GM19468 (cell line): ENCODE measurements around the gene HOXA11.

Experiments
- ATAC-seq: cut with Tn5 transposase; IDR thresholded peaks from one replicate; pipeline ENCODE4 v1.9.1; 2021; ENCODE audit warnings: mild to moderate bottlenecking, moderate library complexity, moderate number of reproducible peaks; ENCODE audit not compliant: unreplicated experiment; ENCODE audit errors: extremely low read depth

HOXA11 gene

DNA sequence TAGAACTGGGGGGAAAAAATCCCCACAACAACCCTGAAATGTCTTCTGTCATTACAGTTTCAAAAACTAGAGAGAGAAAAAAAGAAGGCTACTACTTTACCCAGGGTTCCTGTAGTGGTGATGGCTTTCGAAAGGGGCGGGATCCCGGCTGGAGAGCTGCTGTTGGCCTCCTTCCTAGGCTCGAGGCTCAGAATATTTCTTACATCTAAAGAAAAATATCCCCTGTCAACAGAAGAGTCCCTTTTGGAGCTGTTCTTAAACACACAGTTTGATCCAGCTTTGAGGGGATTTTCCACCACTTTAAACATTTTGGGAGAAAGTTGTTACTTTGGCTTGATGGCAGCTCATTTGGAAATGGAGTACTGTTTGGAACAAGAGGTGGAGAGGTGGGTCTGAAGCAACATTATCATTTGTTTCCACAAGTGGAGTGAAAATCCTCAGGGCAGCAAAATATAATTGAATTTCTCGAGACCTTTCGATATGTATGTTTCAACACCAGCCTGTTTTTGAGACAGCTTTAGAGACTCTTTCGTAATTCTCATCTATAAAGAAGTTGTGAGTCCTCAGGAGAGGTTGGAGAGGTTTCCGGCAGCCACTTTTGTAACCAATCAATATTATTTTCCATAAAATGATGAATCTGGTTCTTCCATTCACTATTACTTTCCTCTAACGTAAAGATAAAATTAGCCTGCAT is 9.8 kb upstream of the HOXA11 start:
- no peak for ATAC-seq

DNA sequence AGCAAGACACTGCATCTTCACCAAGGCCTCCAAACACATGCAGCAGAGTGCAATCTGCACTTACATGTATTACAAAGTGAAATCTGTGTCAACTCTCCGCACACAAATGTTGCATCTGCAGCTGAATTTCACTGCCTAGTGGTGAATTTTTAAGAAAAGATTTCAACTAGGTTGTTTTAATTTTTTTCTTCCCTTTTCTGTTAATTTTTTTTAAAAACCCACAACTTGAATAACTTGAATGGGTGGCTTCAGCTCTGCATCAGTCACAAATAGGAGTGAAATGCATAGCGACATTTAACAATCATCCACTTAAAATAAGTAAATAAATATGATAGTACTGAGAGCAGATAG is 8.9 kb upstream of the HOXA11 start:
- no peak for ATAC-seq

DNA sequence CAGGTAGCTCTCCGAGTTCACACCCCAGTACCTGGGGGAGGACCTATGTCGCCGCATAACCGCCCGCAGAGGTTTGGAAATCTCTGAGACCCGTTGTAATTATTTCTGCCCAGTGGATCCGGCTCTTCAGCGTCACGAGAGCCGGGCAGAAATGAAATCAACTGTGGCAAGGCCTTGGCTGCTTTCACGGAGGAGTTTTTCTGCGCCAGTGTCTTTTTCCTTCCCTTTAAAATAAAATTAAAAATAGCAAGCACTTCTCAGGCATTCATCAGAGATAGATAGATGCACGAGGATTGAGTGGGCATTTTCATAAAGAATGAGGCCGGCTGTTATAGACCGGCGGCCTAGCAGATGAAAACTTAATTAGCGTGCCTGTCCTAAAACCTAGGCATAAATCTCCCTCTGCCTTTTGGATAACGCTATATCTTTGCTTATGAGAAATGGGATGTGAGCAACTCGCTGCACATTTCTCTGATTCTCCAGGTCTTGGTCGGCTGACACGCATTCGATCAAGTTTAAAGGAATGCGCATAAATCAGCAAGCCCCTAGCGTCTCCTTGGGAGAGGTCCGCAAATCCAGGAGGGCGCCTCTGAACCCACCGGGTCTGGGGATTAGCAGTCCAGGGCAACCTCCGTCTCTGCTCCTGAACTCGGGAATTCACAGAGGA is 8.4 kb upstream of the HOXA11 start:
- ATAC-seq = no peak

DNA sequence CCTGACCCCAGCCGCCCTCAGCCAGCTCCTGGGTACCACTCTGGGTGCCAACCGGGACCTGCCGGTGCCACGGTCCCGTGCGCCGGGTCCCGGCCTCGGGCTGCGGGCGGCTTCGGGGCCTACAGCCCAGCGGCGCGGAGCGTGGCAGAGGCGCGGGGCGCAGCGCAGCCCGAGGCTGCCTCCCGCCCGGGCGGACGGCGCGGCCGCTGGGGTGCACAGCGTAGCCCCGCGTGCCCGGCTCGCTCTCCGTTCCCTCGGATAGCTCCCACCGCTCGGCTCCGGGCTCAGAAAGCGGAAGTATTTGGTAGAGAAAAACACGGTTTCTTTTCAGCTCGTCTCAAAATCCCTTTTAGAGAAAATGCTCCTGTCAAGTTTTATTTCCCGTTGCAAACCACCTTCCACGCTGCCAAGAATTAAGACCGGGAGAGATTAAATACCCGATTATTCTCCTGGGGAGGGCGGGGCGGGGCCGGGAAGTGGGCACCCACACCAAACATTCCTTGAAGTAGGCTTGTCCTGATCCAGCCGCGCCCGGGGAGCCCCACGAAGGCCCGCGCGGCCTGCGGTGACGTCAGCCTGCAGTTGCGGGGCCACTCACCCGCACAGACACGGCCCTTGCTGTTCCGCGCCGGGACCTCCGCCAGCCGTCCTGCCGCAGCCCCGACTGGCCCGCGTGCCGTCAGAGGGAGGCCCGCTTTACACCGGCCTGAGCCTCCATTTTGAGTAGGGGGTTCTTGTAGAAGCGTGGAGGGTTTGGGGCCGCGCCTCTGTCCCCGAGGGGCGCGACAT is 7.7 kb upstream of the HOXA11 start:
- ATAC-seq = no peak

- ATAC-seq = no peak
Measured at GRCh38 chr7:27191833-27192545, 7.0 kb upstream of the HOXA11 start.

DNA sequence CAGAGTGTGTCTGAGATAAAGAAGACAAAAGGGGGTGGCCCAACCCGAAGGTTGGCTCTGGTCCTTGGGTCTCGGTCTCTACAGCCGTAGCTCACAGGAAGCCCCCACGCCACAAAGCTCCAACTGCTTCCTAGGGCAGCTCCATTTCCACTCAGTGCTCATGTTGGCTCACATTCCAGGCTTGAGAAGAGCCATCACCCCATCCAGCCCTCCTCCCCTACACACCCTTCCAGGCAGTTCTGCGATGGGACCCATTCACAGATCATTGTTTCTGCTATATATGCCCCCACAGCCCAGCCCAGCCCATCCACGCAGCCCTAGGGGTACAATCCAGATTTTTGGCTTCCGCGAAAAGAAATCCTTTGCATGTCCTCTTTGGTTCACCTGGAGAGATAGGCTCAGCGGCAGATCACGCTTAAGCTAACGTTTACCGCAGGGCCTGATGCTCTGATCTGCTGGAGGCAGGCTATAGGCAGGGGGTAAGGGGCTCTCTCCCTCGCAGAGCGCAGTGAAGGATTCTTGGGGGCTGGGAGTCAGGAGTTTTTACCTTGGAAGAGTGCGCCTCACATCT is 6.2 kb upstream of the HOXA11 start:
- no peak for ATAC-seq

GRCh38 chr7:27189997-27190748 is 5.1 kb upstream of the HOXA11 start:
- no peak for ATAC-seq

DNA sequence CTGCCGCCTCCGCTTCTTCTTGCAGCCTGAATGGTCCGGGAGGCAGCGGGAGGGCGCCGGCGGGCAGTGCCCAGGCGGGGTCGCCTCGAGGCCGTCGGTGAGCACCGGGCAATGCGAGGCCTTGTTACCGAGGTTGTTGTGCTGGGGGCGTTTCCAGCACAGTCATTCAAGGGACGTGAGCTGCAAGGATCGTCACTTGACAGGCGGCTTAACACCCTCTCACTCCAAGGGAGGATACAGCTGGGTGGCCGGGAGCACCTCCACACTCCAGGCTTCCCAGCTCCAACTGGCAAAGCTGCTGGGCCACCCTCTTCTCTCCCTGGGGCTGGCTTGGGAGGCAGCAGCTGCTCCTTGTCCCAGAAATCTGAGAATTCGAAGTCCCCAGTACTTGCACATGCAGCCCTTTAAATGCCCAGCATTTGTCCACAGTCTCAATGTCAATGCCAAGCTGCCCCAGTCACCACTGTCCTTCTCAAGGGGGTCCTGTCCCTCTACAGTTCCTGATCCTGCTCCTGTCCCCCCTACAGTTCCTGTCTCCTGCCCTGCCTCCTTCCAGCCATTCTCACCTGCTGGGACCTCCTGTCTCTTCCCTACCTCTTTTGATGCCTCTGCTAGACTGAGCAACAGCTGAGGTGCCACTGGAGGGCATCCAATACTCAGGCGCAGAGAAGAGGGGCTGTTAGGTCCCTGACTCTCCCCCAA is 4.4 kb upstream of the HOXA11 start:
- no peak for ATAC-seq

- no peak for ATAC-seq
Measured at GRCh38 chr7:27188386-27189294, 3.6 kb upstream of the HOXA11 start.

GRCh38 chr7:27187475-27188385 is 2.7 kb upstream of the HOXA11 start:
- no peak for ATAC-seq

DNA sequence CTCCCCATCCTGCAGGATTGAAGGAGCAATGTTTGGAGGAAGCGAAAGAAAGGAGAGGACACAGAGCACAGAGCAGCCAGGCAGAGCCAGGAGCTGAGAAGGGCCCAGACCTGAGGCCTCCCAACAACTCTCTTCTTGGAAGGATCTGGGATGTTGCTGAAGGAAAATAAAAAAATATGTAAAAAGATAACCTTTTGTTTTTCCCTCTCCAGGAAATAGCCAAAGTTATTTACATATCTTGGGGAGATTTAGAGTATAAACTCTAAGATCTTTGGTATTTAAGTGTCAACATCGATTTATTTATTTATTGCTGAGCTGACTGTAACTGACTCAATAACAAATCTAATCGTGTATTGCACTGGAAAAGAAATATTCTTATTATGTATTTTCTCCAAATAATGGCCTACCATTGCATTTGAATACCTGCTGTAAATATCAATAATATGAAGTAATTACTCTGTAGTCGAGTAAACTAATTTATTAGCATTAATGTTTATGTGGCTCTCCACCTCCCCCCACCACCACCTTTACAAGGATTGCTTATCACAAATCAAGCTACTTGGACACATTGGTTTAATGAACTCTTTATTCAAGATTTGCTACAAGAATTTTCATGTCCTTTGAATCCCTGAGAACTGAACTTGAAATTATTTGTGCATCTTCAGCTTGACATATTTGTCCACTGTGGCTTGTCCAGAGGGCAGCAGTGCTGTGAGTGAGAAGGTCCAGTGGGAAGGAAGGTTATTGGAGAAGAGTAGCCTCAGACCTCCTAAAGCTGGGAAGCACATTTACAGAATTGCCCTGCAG is 1.8 kb upstream of the HOXA11 start:
- ATAC-seq = no peak

DNA sequence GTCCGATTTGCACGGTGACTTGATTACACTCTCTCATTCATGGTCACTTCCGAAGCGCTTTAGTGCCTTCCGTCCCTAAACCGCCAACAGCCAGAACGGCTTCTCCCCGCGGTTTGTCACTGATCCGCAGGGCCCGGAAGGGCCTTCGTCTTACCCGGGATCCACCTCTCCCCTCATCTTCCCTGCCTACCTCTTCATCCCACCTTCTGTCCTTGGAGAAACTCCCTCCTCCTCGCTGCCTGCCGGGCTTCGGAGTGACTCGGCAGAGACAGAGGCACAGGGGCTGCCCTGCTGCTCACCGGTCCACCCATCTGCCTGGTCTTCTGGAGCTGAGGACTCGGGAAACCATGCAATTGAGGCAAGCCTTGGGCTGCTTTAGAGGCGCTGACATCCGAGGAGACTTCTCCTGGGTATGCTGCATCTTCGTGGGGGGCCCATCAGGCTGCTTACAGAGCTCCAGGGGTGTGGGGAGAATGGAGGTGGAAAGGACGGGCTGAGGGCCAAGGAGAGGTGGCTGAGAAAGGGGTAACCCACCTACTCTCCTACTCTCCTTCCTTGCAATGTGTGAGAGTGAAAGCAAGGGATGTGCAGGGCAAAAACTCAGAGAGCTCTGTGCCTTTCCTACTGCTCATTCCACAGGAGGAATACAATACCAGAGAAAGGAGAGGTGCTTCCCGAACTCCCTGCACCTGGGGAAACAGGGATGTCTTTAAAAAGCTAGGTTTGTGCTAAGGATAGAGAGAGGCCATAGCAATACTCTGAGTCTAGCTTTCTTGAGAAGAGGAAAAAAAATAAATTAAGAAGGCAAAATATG is 1.0 kb upstream of the HOXA11 start:
- no peak for ATAC-seq

GRCh38 chr7:27184337-27185012 is 557 bp downstream of the HOXA11 start:
- ATAC-seq = no peak

DNA sequence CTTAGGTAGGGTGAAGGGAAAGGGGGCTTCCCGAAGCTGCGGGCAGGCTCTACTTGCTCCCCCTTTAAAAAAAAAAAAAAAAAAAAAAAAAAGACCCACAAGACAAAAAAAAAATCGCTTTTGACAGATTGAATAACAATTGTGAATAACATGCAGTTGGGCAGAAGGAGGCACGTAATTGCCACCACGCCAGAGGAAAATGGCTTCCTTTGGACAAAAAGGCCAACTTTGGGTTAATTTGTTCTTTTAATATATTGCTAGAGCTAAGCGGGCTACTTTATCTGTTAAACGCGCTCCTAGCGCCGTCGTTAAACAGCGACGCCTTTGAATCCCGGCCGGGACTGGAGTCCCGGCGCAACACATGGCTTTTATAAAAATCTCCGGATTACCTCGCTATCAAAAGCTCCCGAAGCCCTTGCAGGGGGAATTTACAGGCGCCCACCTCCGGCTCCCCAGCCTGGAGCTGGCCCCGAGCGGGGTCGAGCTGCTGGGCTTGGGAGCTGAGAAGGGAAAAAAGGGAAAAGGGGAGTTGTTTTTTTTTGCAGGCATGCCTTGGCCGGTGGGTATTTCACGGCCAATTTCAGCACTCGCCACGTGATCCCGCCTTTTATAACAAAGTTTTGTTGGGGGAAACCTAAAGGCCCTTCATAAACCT is 1.2 kb downstream of the HOXA11 start:
- no peak for ATAC-seq
